Fibroblast of peridontal ligament (primary cell): ENCODE measurements around the gene DGKI.
A peak's percentile ranks its signal among the peaks of the same experiment; 100 is the strongest.

Experiments
- DNase-seq: peaks from one replicate; pipeline ENCODE4 v3.0.0-alpha.2; 2010; ENCODE audit errors: extremely low read depth

The DGKI gene

DNA sequence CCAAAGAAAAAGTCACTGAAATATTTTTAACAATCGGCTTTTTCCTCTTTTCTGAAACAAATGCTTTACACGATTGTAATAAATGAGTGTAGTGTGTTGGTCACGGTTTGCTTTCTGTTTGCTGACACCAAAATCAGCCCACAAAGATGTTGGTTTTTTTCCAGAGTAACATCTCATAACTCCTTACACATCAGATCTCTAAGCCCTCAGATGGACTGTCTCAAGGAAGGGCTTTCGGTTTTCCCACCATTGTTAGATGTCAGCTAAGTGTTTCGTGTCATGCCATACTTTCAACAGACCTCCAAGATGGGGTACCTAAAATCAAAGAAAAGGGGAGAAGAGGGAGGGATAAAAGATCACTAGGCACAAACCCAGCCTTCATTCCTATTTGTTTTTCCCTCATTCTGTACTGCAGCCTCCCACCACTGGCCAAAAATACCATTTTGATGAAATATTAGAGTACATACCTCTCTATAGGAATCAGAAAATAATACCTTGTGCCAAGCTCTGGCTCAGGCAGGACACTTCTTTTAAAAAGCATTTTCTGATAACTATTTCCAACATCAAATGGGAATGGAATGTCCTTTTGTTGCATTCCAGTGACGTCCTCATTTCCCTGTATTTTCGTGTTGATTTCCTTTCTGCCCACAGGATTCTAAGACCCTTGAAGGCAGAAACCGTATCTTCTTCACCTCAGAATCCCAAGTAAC is 159.1 kb downstream of the DGKI start:
- peak; percentile 53 for DNase-seq

DNA sequence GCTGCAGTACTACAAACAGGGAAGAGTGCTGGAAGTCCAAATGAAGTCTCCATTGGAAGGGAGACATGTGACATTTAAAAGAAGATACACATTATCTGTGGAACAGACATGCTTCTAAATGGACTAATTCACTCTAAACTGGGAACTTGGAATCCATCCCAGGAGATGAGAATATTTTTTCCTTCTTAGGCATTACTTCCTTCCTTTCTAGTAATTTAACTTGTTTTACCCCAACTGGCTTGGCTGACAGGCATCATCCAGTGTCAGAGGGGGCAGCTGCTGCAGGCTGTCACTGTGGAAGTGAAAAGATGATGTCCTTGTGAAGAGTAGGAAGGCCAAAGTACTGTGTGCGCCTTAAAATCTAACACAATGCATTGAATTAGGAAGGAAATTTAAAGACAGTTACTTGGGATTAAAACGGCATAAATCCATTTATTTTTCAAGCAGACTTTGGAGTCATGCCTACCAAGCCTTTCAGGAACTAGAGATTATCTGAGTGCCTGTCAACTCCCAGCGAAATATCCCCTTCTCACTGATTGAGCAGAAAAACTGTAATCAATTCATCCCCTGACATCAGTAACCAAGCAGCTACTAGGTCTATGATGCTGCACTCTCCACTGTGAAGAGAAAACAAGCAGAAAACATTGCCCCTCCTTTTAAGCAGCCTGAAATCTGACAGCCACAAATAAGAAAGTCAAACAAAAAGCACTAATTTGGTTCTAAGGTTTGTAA is 161.2 kb downstream of the DGKI start:
- no peak for DNase-seq

DNA sequence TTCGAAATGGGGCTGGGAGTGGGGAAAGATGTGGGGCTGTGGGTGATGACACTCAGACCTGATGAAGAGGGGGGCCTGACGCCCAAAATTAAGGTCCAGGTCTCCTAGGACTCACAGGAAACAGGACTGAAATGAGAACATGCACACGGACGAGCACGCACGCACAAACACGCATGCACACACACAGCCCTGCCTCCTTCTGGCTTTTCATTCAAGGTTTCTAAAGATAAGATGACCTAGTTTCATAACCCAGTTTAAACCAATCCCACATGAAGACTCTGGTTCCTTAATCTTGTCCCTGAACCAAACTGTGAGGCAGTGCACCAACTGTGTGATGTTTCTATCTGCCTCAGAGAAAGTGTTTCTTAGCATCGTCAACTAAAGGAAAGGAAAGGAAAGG is 162.0 kb downstream of the DGKI start:
- no peak for DNase-seq

DNA sequence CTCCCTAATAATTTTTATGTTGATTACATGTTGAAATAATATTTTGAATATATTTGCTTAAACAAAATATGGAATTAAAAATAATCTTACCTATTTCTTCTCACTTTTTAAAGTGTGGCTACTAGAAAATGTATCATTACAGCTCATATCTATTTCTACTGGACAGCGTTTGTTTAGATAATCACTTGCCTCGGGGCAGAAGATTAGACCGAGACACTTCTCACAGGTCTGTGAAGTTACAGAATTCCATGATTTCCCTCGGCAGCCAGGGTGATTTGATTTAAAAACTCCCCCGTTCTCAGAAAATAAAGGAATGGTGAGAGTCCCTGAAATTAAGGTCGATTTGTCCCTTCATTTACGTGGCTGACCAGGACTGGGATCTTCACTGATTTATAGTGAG is 162.5 kb downstream of the DGKI start:
- no peak for DNase-seq

DNA sequence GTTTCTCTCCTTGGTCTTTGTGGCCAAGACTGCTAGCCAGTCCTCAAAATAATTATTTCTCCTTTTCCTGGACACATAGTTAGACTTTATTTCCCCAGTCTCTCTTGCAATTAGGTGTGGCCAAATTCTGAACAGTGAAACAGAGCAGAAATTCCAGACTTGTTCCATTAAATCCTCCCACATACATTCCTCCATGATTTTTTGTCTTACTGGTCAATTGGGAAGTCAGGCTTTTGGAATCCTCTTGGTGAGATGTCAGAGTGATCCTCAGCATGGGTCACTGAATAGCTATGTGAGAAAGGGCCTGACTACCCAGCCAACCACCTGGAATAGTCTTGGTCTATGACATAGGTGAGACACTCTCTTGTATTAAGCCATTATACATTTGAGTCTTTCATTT is 164.2 kb downstream of the DGKI start:
- DNase-seq = peak; percentile 56

DNA sequence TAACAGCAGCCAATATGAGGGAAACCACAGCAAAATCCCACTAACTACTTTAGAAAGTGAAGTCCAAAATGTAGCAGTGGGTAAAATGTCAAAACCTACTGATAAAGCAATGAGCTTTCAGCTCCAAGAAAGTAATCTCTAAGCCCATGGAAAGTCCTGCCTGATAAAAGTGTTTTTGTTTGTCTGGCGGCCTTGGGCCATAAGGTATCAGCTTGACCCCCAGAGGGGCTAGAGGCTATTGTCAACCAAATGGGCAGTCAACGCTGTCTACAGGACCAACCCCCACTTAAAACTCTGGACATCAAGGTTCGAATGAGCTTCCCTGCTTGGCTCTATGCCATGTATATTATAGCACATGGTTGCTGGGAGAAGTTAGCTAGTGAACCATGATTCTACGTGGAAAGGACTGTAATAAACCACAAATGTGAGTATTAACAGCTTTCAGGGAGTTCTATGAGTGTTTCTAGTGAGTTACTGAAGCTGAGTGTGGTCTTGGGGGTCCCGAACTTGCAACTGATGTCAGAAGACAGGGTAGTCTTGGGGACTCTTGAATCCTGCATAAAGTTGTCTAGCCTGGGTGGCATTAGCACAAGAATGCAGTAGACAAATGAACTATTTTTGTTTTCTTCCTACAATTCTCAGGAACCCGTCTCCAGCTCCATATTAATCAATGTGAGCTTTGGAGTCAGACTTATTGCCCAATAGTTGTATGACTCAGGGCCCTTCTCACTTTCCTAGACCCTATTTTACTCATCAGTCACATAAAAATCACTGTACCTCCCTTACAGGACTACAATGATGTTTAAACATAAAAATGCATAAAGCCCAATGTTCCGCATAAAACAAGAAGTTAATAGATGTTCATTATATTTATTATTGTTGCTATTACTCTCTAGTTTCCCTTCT is 164.9 kb downstream of the DGKI start:
- peak; percentile 89 for DNase-seq

DNA sequence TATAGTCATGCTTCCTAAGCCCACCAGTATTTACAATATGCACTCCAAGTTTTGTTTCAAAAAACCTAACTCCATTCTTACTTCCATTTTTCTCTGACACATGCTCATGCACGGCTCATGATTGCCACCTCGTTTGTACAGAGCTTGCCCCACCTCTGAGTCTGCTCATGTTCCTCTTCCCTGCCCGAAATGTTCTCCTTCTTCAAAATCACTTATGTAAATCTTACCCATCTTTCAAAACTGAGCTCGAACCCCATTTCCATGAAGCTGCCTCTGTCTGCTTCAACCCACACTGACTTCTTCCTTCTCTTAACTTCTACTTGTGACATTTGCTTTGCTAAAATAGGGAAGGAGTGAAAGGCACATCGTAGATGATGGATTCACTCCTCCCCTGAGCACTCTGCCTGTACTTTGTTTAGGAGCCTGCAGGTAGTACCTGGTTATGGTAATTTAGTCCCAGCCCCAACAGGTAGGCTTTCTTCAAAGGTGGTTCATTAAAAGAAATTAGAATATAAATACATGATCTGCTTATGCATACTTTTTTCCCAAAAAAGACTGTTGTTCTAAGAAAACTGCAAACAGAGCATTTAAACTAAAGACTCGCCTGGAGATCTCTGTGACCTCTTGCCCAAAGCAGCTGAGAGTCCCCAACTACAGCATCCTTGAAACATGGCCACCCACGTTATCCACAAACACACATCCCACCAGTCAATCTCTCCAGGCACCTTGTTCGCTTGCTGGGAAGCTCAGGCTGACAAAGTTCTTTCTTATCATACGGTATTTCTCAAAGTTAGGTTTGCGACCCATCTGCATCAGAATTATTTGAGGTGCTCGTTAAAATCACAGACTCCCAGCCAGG is 172.0 kb downstream of the DGKI start:
- DNase-seq = no peak

DNA sequence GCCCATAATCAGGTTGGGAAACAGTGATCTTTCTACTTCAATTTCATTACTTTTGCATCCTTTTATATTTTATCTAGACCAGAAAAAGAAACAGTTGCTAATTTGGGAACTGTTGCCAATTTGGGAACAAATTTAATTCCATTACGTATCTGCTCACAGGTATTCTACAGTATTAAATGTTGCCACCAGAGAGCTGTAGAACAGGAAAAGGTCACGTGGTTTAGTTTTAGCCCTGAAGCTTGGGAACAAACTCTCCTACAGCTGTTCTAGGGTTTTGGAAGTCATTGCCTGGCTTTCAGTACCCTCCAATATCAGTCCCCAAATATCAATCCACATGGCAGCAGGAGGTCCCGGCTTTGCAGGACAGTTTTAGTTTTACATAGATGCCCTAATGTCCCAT is 172.7 kb downstream of the DGKI start:
- DNase-seq = no peak

DNA sequence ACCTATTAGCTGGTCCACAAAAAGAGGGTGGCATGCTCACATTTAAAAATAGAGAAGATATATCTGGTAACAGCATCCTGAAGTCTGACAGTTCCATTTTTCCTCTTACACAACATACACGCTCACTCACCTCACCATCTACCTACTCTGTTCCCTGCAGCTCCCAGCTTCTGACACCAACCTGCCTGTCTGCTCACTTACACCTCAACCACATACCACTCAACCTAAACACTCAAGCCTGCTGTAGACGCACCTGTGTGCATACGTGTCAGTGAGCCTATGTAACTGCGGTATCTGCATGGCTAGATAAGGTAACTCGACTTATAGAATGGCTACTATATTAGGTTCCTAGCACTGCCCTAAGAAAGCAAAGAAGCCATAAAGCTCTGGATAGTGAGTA is 174.9 kb downstream of the DGKI start:
- no peak for DNase-seq

DNA sequence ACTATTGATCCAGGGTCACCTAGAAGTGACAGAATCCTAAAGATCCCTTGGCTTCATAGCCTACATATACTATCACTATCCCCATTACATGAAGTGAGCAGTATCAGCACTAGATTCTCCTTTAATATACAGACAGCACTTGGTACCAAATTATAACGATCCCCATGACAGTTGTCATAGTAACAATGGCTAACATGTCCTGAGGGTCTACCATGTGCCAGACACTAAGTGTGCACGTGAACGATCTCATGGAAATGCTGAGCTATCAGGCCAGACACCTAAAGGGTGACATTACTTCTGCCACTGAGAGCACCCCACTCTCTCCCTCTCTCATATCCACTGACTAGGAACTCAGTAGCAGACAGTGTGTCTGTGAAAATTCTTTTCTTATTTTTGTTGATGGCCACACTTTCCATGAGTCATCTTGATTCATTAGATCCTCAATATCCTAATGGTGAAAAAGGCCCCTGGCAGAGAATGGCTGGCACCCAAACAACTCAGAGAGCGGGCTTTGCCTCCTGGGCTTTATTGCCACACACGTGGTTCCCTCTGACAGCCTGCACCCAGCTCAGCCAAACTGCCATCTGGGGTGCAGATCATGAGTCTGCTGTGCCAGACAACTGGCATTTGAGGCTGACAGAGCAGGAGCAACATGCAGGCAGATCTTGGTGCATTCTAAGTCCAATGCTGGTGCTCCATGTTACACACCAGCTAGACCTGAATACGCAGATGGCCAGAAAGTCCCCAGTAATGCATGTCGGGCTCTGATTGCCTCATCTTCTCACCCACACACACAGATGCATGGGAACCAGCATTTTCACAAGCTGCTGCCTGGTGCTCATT is 176.3 kb downstream of the DGKI start:
- DNase-seq = no peak

DNA sequence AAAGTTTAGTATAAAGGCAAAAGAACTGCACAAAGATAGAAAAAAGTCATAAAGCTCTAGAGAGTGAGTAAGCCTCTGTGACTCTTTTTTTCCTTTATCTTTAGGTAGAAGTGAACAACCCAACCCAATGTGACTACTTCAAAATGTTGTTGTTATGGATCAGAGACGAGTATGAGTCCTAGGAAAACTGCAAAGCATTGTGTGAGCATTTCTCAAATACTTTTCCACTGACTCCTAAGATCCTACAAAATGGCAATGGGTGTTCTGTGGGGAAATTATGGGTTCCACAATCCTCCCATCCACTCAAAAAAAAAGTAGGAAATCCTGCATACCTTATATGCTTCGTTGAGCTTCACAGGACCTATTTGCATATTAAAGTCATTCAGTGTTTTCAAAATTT is 177.1 kb downstream of the DGKI start:
- DNase-seq = peak; percentile 28

DNA sequence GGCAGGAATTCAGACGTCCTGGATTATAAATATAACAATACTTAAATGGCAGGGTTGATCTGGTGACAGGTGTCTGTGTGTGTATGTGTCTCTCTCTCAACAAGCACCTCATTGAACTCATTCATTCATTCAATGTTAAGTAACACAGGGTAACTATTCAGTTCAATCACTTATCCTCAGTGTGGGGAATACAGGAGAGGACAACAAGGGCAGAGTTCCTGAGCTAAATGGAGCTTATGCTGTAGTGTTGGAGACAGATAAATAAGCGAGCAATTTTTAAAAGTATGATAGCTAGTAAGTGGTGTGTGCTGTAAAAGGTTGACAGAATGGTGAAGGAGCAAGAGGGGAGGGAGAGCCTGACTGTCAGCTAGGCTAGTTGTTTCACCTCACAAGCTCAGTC is 178.4 kb downstream of the DGKI start:
- no peak for DNase-seq

DNA sequence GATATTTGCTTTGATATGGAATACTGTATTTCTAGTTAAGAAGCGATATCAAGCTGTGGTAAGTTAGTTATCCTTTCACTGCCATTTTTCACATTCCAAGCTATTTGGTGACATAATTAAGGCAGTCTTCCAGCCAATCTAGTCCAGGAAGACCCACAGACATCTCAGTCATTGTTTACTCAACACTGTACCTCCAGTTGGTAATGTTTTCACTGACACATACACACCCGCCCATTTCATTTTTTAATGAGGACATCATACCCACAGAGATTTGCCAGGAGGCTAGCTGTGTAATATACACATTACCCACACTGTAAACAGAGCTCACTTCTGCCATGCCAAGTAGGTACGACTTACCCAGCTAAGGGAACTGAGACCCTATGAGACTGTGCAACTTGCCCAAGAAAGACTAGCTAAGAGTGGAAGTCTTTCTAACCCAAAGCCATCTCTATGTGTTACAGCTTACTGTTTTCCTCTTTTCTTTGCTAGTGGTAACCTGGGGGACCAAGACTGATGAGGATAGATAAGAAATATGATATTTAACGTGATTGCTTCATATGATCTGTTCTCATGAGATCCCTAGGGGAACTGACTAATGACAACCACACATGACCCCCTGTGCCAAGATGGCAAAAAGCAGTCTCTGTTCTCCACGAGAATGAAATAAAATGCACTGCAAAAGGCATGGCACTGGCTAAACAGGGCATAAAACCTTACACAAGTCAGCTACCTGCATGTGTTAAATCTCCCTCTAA is 179.0 kb downstream of the DGKI start:
- DNase-seq = peak; percentile 90

DNA sequence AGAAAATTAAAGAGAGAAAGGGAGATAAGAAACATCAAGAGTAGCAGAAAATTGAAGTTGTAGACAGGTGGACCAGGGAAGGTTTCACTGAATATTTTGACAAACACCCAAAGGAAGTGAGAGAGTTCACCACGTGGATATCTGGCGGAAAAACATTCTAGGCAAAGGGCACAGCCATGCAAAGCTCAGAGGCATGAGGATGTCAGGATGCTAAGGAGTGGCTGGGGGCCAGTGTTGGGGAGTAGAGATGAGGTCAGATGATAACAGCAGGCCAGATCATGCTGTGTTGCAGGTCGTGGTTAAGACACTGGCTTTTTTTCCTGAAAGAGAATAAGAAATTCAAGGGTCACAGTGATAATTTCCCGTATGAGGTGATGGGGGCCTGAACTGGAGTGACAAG is 181.9 kb downstream of the DGKI start:
- DNase-seq = no peak

DNA sequence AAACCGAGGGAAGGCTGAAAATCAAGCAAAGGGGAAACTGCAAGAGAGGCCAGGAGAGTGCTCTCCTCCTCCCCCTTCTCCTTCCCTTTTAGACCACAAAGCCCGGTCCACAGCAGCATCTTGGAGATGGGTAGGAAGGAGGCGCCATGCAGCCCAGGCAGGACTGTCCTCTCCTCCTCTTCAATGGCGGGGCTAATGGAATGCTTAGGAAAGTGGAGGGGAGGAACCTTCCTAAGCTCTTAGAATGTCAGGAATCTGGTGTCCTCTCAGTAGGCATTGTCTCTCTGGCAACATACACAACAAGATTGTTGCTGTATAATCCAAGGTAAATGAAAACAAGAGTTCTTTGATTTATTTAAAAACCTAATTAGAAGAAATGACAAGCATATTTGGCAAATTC is 185.1 kb downstream of the DGKI start:
- no peak for DNase-seq

DNA sequence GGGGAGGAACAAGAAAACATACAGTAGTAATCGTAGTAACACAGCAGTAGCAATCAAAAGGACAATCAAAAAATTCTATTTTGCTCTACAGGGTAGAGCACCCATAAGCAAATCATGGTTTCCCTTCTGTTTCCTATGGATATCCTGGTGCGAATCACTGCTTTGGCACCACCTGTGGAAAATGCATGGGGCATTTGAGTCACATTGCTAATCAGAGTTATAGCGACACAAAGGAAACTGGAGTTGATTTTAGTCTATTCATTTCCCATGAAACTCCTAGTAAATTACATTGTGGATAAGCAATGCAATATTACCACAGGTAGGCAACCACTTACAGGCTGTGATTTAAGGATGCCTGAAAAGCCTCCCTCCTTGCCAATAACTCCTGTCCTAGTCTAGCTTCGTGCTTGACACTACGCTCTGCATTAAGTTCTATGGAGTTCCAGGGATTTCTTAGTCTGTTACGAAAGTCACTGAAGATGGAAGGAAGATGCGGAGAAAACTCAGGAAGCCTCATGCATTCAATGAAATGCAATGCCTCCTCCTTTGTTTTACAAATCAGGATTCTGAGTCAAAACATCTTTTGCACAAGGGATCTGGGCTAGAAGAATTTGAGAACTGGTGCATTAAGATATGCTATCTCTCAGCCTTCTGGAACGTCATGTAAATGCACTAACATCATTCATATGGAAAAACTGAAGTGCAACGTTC is 188.4 kb downstream of the DGKI start:
- DNase-seq = no peak

DNA sequence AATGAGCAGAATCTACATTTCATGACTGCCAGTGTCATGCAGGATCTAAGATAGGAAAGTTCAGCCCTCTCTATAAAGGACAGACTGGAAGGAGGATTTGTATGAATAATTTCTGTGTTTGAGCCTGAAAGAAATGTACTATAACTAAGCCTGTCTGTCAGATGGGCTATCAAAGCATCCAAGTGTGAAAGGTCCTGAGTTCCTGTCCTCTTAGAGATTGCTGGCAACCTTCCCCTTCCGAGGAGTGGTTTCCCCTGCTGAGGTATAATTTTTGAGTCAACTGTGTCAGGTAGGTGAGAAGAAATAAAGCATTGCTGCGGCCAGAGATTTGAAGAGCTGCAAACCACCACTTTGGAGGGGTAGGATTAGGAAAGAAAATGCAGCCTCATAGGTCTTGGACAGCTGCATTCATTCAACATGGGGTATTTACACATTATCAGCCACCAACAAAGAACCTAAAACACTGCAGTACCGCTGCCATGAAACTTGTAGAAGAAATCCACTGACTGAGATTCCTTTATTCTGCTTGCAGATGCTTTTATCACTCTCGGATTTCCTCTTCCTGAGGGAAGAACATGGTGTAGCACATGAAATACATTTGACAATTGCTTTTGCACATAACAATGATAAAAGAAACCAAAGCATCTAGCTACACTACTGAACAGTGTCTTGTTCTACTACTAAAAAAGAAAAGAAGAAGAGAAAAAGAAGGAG is 189.1 kb downstream of the DGKI start:
- no peak for DNase-seq

DNA sequence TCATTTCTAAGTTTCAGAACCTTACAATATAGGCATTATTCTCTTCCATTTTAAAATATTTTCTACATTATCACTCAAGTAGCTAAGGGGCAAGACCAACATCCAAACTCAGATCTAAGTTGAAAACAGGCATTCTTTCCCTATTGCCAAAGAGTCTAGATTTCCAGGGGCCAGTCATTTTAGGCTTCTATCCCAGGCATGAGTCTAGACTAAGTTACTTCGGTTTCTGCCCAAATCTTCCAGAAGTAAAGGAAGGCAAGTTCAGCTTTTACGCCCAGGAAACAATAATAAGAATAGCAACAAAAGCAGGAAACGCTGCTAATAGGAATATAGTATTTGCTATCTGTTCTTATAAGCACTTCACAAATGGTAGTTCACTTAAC is 189.9 kb downstream of the DGKI start:
- peak; percentile 38 for DNase-seq
